Measurements from ENCODE around the gene GABRB2. TPM values are rescaled to one million over a fixed set of nuclear protein-coding genes. Genes with fewer than 3 reads are reported as not detected.

The GABRB2 gene
- polyA plus RNA-seq, 3 donors = 1.6 to 2.1 (median 2.0) TPM

- no peak for DNase-seq
Measured at GRCh38 chr5:161391016-161391415, 155.5 kb downstream of the GABRB2 start.

GRCh38 chr5:161387121-161387520 lies 159.4 kb downstream of the GABRB2 start:
- DNase-seq = no peak

GRCh38 chr5:161385027-161385426 lies 161.5 kb downstream of the GABRB2 start:
- DNase-seq = no peak

- no peak for DNase-seq
Measured at GRCh38 chr5:161382685-161383084, 163.8 kb downstream of the GABRB2 start.

GRCh38 chr5:161380486-161380885 lies 166.0 kb downstream of the GABRB2 start:
- no peak for DNase-seq

GRCh38 chr5:161378701-161379100 lies 167.8 kb downstream of the GABRB2 start:
- no peak for DNase-seq

- no peak for DNase-seq
Measured at GRCh38 chr5:161376034-161376433, 170.5 kb downstream of the GABRB2 start.

GRCh38 chr5:161373345-161373707 lies 173.2 kb downstream of the GABRB2 start:
- no peak for DNase-seq

- no peak for DNase-seq
Measured at GRCh38 chr5:161372682-161373344, 173.7 kb downstream of the GABRB2 start.

GRCh38 chr5:161369022-161369421 lies 177.5 kb downstream of the GABRB2 start:
- DNase-seq = no peak

GRCh38 chr5:161358446-161358845 lies 188.1 kb downstream of the GABRB2 start:
- DNase-seq = no peak

GRCh38 chr5:161344234-161344633 lies 202.3 kb downstream of the GABRB2 start:
- DNase-seq = no peak

- no peak for DNase-seq
Measured at GRCh38 chr5:161342886-161343285, 203.6 kb downstream of the GABRB2 start.

GRCh38 chr5:161340012-161340411 lies 206.5 kb downstream of the GABRB2 start:
- no peak for DNase-seq

GRCh38 chr5:161333194-161333880 lies 213.2 kb downstream of the GABRB2 start:
- no peak for DNase-seq

GRCh38 chr5:161332343-161332742 lies 214.2 kb downstream of the GABRB2 start:
- DNase-seq = no peak

- DNase-seq = no peak
Measured at GRCh38 chr5:161314033-161314432, 232.5 kb downstream of the GABRB2 start.

- no peak for DNase-seq
Measured at GRCh38 chr5:161312882-161313281, 233.6 kb downstream of the GABRB2 start.

GRCh38 chr5:161311965-161312364 lies 234.6 kb downstream of the GABRB2 start:
- no peak for DNase-seq

GRCh38 chr5:161311146-161311708 lies 235.3 kb downstream of the GABRB2 start:
- DNase-seq = no peak

GRCh38 chr5:161306351-161306995 lies 240.1 kb downstream of the GABRB2 start:
- DNase-seq = no peak

- no peak for DNase-seq
Measured at GRCh38 chr5:161305601-161306000, 240.9 kb downstream of the GABRB2 start.

GRCh38 chr5:161302559-161302958 lies 244.0 kb downstream of the GABRB2 start:
- DNase-seq = no peak
